ENCODE measurements around the gene CD164. TPM values are rescaled to one million over a fixed set of nuclear protein-coding genes. Genes with fewer than 3 reads are reported as not detected.

CD164 gene
- total RNA-seq, 1 experiment from 2014 or later: 337 TPM

- CTCF ChIA-PET: interaction anchor here (1.0 kb wide), 1 partner anchor 10 kb away, joined by 3 read pairs; no protein-coding TSS in a partner anchor
- no peak overlapping the region for H3K27ac ChIP-seq (ENCODE audit: low read length)
- ATAC-seq (no peak), DNase-seq (ENCODE audit: low read depth, low spot score) (no peak)
- H3K4me1 ChIP-seq (ENCODE audit: control insufficient read depth, insufficient read depth, low read length): no peaks in the 10 kb centered on the region
- POLR2A ChIA-PET: interaction anchor here (1.1 kb wide), 1 partner anchor 68 kb away, joined by 3 read pairs; the partner anchor contains the start of genes PPIL6 and SMPD2
- no peak overlapping the region for H3K4me3 ChIP-seq (ENCODE audit: low read depth in 2 of 2, low read length in 2 of 2)
- peaks cover 71% of the 10 kb centered on the region for H3K36me3 ChIP-seq (ENCODE audit: control insufficient read depth, insufficient read depth, low read length)
- in situ Hi-C loops (cut with HindIII; ENCODE audit: low pct_unique_long_range_greater_than_20kb, low sequenced_read_pairs) (no loop called here), intact Hi-C loops (cut with micrococcal nuclease; ENCODE audit: unreplicated experiment) (no loop called here)
- H3K27me3 ChIP-seq (ENCODE audit: control insufficient read depth, insufficient read depth, low read length): no peaks in the 10 kb centered on the region
- TF ChIP-seq SIN3A (IDR thresholded peaks at IDR 0.05; ENCODE audit: borderline replicate concordance, insufficient read depth, low read depth, low read length) (no peak), POLR2AphosphoS5 (IDR thresholded peaks at IDR 0.05; ENCODE audit: low read depth, low read length) (no peak), TCF7L2 (IDR thresholded peaks at IDR 0.05; ENCODE audit: low read depth, low read length) (no peak)
- TF ChIP-seq, protein P1, sequence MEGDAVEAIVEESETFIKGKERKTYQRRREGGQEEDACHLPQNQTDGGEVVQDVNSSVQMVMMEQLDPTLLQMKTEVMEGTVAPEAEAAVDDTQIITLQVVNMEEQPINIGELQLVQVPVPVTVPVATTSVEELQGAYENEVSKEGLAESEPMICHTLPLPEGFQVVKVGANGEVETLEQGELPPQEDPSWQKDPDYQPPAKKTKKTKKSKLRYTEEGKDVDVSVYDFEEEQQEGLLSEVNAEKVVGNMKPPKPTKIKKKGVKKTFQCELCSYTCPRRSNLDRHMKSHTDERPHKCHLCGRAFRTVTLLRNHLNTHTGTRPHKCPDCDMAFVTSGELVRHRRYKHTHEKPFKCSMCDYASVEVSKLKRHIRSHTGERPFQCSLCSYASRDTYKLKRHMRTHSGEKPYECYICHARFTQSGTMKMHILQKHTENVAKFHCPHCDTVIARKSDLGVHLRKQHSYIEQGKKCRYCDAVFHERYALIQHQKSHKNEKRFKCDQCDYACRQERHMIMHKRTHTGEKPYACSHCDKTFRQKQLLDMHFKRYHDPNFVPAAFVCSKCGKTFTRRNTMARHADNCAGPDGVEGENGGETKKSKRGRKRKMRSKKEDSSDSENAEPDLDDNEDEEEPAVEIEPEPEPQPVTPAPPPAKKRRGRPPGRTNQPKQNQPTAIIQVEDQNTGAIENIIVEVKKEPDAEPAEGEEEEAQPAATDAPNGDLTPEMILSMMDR (IDR thresholded peaks at IDR 0.05): no peak
- TF ChIP-seq, protein P2, sequence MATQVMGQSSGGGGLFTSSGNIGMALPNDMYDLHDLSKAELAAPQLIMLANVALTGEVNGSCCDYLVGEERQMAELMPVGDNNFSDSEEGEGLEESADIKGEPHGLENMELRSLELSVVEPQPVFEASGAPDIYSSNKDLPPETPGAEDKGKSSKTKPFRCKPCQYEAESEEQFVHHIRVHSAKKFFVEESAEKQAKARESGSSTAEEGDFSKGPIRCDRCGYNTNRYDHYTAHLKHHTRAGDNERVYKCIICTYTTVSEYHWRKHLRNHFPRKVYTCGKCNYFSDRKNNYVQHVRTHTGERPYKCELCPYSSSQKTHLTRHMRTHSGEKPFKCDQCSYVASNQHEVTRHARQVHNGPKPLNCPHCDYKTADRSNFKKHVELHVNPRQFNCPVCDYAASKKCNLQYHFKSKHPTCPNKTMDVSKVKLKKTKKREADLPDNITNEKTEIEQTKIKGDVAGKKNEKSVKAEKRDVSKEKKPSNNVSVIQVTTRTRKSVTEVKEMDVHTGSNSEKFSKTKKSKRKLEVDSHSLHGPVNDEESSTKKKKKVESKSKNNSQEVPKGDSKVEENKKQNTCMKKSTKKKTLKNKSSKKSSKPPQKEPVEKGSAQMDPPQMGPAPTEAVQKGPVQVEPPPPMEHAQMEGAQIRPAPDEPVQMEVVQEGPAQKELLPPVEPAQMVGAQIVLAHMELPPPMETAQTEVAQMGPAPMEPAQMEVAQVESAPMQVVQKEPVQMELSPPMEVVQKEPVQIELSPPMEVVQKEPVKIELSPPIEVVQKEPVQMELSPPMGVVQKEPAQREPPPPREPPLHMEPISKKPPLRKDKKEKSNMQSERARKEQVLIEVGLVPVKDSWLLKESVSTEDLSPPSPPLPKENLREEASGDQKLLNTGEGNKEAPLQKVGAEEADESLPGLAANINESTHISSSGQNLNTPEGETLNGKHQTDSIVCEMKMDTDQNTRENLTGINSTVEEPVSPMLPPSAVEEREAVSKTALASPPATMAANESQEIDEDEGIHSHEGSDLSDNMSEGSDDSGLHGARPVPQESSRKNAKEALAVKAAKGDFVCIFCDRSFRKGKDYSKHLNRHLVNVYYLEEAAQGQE (IDR thresholded peaks at IDR 0.05; ENCODE audit: insufficient read depth in 1 of 2, low read depth in 2 of 2, low read length in 1 of 2): no peak
- BruUV-seq (replicated peaks): no TSS peak
- no peaks in the 10 kb centered on the region for H3K9me3 ChIP-seq (ENCODE audit: control insufficient read depth, insufficient read depth, low read depth, low read length)
Observed at GRCh38 chr6:109373331-109373730, 8.9 kb downstream of the CD164 start.

DNA sequence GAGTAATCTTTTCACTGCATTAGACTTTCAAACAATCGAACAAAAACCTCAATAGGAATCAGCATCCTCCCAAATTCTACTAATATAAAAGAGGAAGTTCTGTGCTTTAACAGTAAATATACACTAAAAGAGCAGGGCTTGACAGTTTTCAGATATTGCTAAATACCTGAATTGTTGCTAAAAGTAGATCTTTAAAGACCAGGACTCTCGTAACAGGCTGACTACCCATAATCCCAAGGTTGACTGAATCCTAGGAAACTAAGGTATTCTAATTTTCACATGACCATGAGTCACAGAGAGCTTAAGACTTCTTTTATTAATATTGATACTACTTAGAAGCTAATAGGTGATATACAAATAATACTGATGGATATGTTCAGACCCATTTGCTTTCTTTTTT, 10.1 kb downstream of the CD164 start:
- DNase-seq (ENCODE audit: low read depth, low spot score) (no peak), ATAC-seq (no peak)
- ChIA-PET CTCF (no interaction called here), POLR2A (interaction anchor here (0.5 kb wide), 1 partner anchor 8 kb away, joined by 3 read pairs; no protein-coding TSS in a partner anchor)
- no peak overlapping the region for H3K4me3 ChIP-seq (ENCODE audit: low read depth in 2 of 2, low read length in 2 of 2)
- intact Hi-C loops (cut with micrococcal nuclease; ENCODE audit: unreplicated experiment) (no loop called here), in situ Hi-C loops (cut with HindIII; ENCODE audit: low pct_unique_long_range_greater_than_20kb, low sequenced_read_pairs) (no loop called here)
- no peak overlapping the region for H3K27ac ChIP-seq (ENCODE audit: low read length)
- TF ChIP-seq, protein P1 (IDR thresholded peaks at IDR 0.05): no peak
- TF ChIP-seq SIN3A (IDR thresholded peaks at IDR 0.05; ENCODE audit: borderline replicate concordance, insufficient read depth, low read depth, low read length) (no peak), POLR2AphosphoS5 (IDR thresholded peaks at IDR 0.05; ENCODE audit: low read depth, low read length) (no peak), TCF7L2 (IDR thresholded peaks at IDR 0.05; ENCODE audit: low read depth, low read length) (no peak)
- TF ChIP-seq, protein P2 (IDR thresholded peaks at IDR 0.05; ENCODE audit: insufficient read depth in 1 of 2, low read depth in 2 of 2, low read length in 1 of 2): no peak
- BruUV-seq (replicated peaks): no TSS peak
- no peaks in the 10 kb centered on the region for H3K27me3 ChIP-seq (ENCODE audit: control insufficient read depth, insufficient read depth, low read length)
- H3K4me1 ChIP-seq (ENCODE audit: control insufficient read depth, insufficient read depth, low read length): no peaks in the 10 kb centered on the region
- no peaks in the 10 kb centered on the region for H3K9me3 ChIP-seq (ENCODE audit: control insufficient read depth, insufficient read depth, low read depth, low read length)
- H3K36me3 ChIP-seq (ENCODE audit: control insufficient read depth, insufficient read depth, low read length): peaks cover 74% of the 10 kb centered on the region
